IPS-18a (cell line): ENCODE measurements around the gene VHLL.
A peak's percentile ranks its signal among the peaks of the same experiment; 100 is the strongest.

Experiments used
- H3K27ac ChIP-seq: one replicate; pipeline ENCODE4 v1.5.1; 2013; ENCODE audit warnings: low read length
- H3K27me3 ChIP-seq: one replicate; pipeline ENCODE4 v1.6.1; 2013; ENCODE audit warnings: mild to moderate bottlenecking, low read length; ENCODE audit not compliant: control insufficient read depth, insufficient read depth
- H3K36me3 ChIP-seq: one replicate; pipeline ENCODE4 v1.6.1; 2013; ENCODE audit warnings: low read depth, low read length; ENCODE audit not compliant: control insufficient read depth
- H3K4me1 ChIP-seq: one replicate; pipeline ENCODE4 v1.6.1; 2013; ENCODE audit warnings: low read depth, low read length; ENCODE audit not compliant: control insufficient read depth
- H3K4me3 ChIP-seq: one replicate; pipeline ENCODE4 v1.5.1; 2013; ENCODE audit warnings: low read length
- H3K9ac ChIP-seq: one replicate; pipeline ENCODE4 v1.6.1; 2013; ENCODE audit warnings: mild to moderate bottlenecking, low read length, moderate library complexity
- H3K9me3 ChIP-seq: one replicate; pipeline ENCODE4 v1.6.1; 2013; ENCODE audit warnings: low read depth, low read length; ENCODE audit not compliant: control insufficient read depth

The VHLL gene

GRCh38 chr1:156320560-156320959, 21.5 kb upstream of the VHLL start:
- no peaks in the 10 kb centered on the region for H3K4me1 ChIP-seq
- H3K9ac ChIP-seq, result no peak overlapping the region
- H3K9me3 ChIP-seq, result no peaks in the 10 kb centered on the region
- H3K4me3 ChIP-seq, result no peak overlapping the region
- H3K27ac ChIP-seq, result no peak overlapping the region
- no peaks in the 10 kb centered on the region for H3K27me3 ChIP-seq
- H3K36me3 ChIP-seq, result peaks cover 86% of the 10 kb centered on the region

- Histone ChIP-seq H3K27ac (no peak overlapping the region), H3K4me1 (no peaks in the 10 kb centered on the region), H3K4me3 (no peak overlapping the region), H3K9me3 (no peaks in the 10 kb centered on the region), H3K9ac (no peak overlapping the region), H3K36me3 (peaks cover 86% of the 10 kb centered on the region), H3K27me3 (no peaks in the 10 kb centered on the region)
These were observed 20.6 kb upstream of the VHLL start for GRCh38 chr1:156319664-156320063.

- H3K27ac ChIP-seq, result no peak overlapping the region
- no peaks in the 10 kb centered on the region for H3K9me3 ChIP-seq
- no peaks in the 10 kb centered on the region for H3K4me1 ChIP-seq
- no peak overlapping the region for H3K9ac ChIP-seq
- peaks cover 91% of the 10 kb centered on the region for H3K36me3 ChIP-seq
- no peaks in the 10 kb centered on the region for H3K27me3 ChIP-seq
- no peak overlapping the region for H3K4me3 ChIP-seq
These were observed 17.8 kb upstream of the VHLL start for GRCh38 chr1:156316909-156317308.

DNA sequence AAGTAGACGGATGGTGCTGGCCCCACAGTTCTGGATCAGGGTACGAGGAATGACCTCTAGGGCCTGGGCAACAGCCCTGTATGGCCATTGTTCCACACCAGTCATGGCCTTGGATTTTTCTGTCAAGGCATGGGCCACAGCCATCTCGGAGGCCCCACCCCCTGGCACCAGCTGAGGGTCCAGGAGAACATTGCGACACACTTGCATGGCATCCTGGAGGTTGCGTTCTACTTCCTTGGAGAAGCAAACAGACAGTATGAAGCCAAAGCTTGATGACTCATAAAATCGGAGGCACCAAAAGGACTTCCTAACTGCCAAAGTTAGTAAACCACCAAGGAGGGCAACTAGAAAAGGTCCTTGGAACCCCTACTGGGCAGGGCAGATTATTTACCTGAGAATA, 11.9 kb upstream of the VHLL start:
- H3K4me3 ChIP-seq, result no peak overlapping the region
- no peak overlapping the region for H3K9ac ChIP-seq
- H3K27ac ChIP-seq, result no peak overlapping the region
- no peaks in the 10 kb centered on the region for H3K4me1 ChIP-seq
- H3K36me3 ChIP-seq, result peaks cover 77% of the 10 kb centered on the region
- no peaks in the 10 kb centered on the region for H3K27me3 ChIP-seq
- no peaks in the 10 kb centered on the region for H3K9me3 ChIP-seq

DNA sequence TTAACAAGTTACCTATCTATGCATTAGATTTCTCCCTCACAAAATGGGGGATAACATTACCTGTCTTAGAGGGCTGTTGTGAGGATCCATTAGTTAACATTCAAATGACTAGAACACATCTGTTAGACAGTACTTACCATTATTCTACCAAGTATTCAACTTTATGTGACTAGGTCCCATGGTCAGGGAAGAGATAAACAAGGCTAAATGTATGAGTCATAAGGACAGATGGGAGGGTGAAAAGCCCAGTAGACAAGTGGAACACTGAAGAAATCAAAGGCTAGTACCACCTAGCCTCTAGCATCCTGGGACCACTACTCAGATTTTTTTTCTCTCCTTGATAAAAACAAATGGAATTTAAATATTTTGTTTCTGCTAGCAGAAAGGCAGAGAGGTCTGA, 9.0 kb upstream of the VHLL start:
- Histone ChIP-seq H3K27ac (no peak overlapping the region), H3K4me1 (no peaks in the 10 kb centered on the region), H3K36me3 (peaks cover 59% of the 10 kb centered on the region), H3K9me3 (no peaks in the 10 kb centered on the region), H3K4me3 (no peak overlapping the region), H3K27me3 (no peaks in the 10 kb centered on the region), H3K9ac (no peak overlapping the region)

- no peak overlapping the region for H3K4me3 ChIP-seq
- H3K27me3 ChIP-seq, result no peaks in the 10 kb centered on the region
- no peaks in the 10 kb centered on the region for H3K9me3 ChIP-seq
- peaks cover 33% of the 10 kb centered on the region for H3K36me3 ChIP-seq
- H3K9ac ChIP-seq, result no peak overlapping the region
- H3K4me1 ChIP-seq, result no peaks in the 10 kb centered on the region
- no peak overlapping the region for H3K27ac ChIP-seq
These were observed 6.1 kb upstream of the VHLL start for GRCh38 chr1:156305215-156305614.

GRCh38 chr1:156303241-156303640, 4.1 kb upstream of the VHLL start:
- Histone ChIP-seq H3K4me1 (no peaks in the 10 kb centered on the region), H3K4me3 (no peak overlapping the region), H3K9me3 (no peaks in the 10 kb centered on the region), H3K9ac (no peak overlapping the region), H3K27ac (no peak overlapping the region), H3K27me3 (no peaks in the 10 kb centered on the region), H3K36me3 (peaks cover 13% of the 10 kb centered on the region)

- Histone ChIP-seq H3K4me3 (peak within 1 kb of the TSS; percentile 65), H3K36me3 (no peaks in the 10 kb centered on the region), H3K9me3 (no peaks in the 10 kb centered on the region), H3K27ac (peak within 1 kb of the TSS; percentile 15), H3K27me3 (no peaks in the 10 kb centered on the region), H3K4me1 (no peaks in the 10 kb centered on the region), H3K9ac (peak within 1 kb of the TSS; percentile 46)
These were observed 3.6 kb downstream of the VHLL start, which contains the start of gene GLMP for GRCh38 chr1:156295391-156295947. Gene GLMP, minus strand, starts transcription at chr1:156295679. Its CDS starts 34 bp downstream, at chr1:156295645.

GRCh38 chr1:156293895-156294294, 5.2 kb downstream of the VHLL start:
- Histone ChIP-seq H3K36me3 (no peaks in the 10 kb centered on the region), H3K9me3 (no peaks in the 10 kb centered on the region), H3K27ac (no peak overlapping the region), H3K4me1 (no peaks in the 10 kb centered on the region), H3K4me3 (no peak overlapping the region), H3K27me3 (no peaks in the 10 kb centered on the region), H3K9ac (no peak overlapping the region)

DNA sequence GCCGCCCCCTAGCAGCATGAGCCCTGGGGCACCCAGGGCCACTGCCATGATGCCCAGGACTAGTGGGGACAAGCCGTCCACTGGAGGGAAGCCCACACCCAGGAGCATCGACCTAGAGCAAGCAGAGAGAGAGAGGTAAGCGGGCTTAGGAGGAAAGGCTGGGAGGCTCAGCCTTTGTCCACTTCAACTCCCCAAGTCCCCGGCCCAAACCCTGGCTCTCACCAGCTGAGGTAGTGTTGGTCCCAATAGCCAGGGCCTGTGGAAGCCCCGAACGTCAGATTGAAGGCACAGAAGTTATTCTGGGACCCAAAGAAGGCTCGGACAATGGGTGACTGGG, 6.0 kb downstream of the VHLL start:
- Histone ChIP-seq H3K36me3 (no peaks in the 10 kb centered on the region), H3K9me3 (no peaks in the 10 kb centered on the region), H3K27me3 (no peaks in the 10 kb centered on the region), H3K4me1 (no peaks in the 10 kb centered on the region), H3K27ac (no peak overlapping the region), H3K9ac (no peak overlapping the region), H3K4me3 (no peak overlapping the region)

DNA sequence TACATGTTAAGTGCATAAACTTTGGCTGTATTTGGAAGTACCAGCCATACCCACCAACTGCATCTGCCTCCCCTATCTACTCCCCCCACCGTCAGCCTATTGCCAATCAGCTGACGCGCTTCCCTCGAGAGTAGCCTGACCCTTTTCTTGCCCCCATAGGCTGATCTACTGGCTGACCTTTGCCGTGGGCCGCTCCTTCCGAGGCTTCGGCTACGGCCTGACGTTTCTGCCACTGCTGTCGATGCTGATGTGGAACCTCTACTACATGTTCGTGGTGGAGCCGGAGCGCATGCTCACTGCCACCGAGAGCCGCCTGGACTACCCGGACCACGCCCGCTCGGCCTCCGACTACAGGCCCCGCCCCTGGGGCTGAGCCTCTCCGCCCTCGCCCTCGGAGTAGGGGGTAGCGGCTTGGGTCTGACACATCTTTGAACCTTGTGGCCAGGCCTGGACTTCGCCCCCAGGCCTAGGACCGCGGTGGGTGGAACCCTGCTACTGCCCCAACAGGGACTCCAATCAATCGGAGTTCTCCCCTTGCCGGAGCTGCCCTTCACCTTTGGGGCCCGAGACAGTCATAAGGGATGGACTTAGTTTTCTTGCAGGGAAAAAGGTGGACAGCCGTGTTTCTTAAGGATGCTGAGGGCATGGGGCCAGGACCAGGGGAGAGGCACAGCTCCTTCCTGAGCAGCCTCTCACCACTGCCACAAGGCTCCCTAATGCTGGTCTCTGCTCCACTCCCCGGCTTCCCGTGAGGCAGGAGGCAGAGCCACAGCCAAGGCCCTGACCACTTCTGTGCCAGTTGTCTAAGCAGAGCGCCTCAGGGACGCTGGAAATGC, 7.7 kb downstream of the VHLL start:
- Histone ChIP-seq H3K27me3 (no peaks in the 10 kb centered on the region), H3K9ac (peak overlapping the region; percentile 43), H3K4me3 (peak overlapping the region; percentile 68), H3K36me3 (no peaks in the 10 kb centered on the region), H3K4me1 (no peaks in the 10 kb centered on the region), H3K27ac (no peak overlapping the region), H3K9me3 (no peaks in the 10 kb centered on the region)

- H3K36me3 ChIP-seq, result no peaks in the 10 kb centered on the region
These were observed 9.2 kb downstream of the VHLL start for GRCh38 chr1:156289857-156290256.

More at GRCh38 chr1:156289857-156290256, 9.2 kb downstream of the VHLL start:
- Histone ChIP-seq H3K9ac (no peak overlapping the region), H3K27me3 (no peaks in the 10 kb centered on the region), H3K4me1 (no peaks in the 10 kb centered on the region), H3K4me3 (no peak overlapping the region), H3K9me3 (no peaks in the 10 kb centered on the region), H3K27ac (no peak overlapping the region)
